Osteocyte (in vitro differentiated cells): ENCODE results near the gene SLC38A1. TPM values are rescaled to one million over a fixed set of nuclear protein-coding genes. Genes with fewer than 3 reads are reported as not detected.
"Not testable (repeated sequence)": the region's sequence is repeated elsewhere in the genome, so short reads cannot be mapped to it uniquely, and the experiment has no call there.

ENCODE experiments used
- DNase-seq: peaks from one replicate; pipeline ENCODE4 v3.0.0; 2021; ENCODE audit warnings: mixed read lengths; ENCODE audit not compliant: unreplicated experiment; ENCODE audit errors: extremely low spot score
- H3K27ac Mint-ChIP-seq: one replicate; pipeline ENCODE4 v1.8.0; 2021; ENCODE audit warnings: mild to moderate bottlenecking, mixed read lengths; ENCODE audit not compliant: unreplicated experiment
- H3K27me3 Mint-ChIP-seq: one replicate; pipeline ENCODE4 v1.8.0; 2021; ENCODE audit warnings: mixed read lengths; ENCODE audit not compliant: unreplicated experiment
- H3K36me3 Mint-ChIP-seq: one replicate; pipeline ENCODE4 v1.8.0; 2021; ENCODE audit warnings: mixed read lengths; ENCODE audit not compliant: unreplicated experiment
- H3K4me1 Mint-ChIP-seq: one replicate; pipeline ENCODE4 v1.8.0; 2021; ENCODE audit warnings: mixed read lengths; ENCODE audit not compliant: unreplicated experiment
- H3K4me3 Mint-ChIP-seq: one replicate; pipeline ENCODE4 v1.8.0; 2021; ENCODE audit warnings: mild to moderate bottlenecking, moderate library complexity, mixed read lengths; ENCODE audit not compliant: unreplicated experiment
- H3K9me3 Mint-ChIP-seq: one replicate; pipeline ENCODE4 v1.8.0; 2021; ENCODE audit warnings: mixed read lengths; ENCODE audit not compliant: unreplicated experiment
- CTCF ChIP-seq: fragments of 200-600 bp; sonication (generic); IDR thresholded peaks from 2 replicates; pipeline ENCODE4 v1.5.0; 2021; ENCODE audit warnings: antibody characterized with exemption, mild to moderate bottlenecking, moderate library complexity
- total RNA-seq: library from RNA; stranded (reverse); gene quantifications from 2 replicates; pipeline ENCODE4 v1.2.1, GENCODE V29; 2021

Gene SLC38A1
- total RNA-seq, 1 donor from 2014 or later = 132 TPM

- no peak overlapping the region for H3K27ac Mint-ChIP-seq
- no peak overlapping the region for H3K4me3 Mint-ChIP-seq
- H3K27me3 Mint-ChIP-seq = no peaks in the 10 kb centered on the region
- no peak for DNase-seq
- peaks cover 82% of the 10 kb centered on the region for H3K36me3 Mint-ChIP-seq
- no peaks in the 10 kb centered on the region for H3K4me1 Mint-ChIP-seq
- no peaks in the 10 kb centered on the region for H3K9me3 Mint-ChIP-seq
- TF ChIP-seq CTCF = no peak
These were observed 68.3 kb downstream of the SLC38A1 start for GRCh38 chr12:46200551-46200950.

GRCh38 chr12:46198913-46199312, 69.9 kb downstream of the SLC38A1 start:
- Mint-ChIP-seq H3K4me1 (no peaks in the 10 kb centered on the region), H3K36me3 (peaks cover 86% of the 10 kb centered on the region), H3K4me3 (no peak overlapping the region), H3K27me3 (no peaks in the 10 kb centered on the region), H3K9me3 (peaks cover 5% of the 10 kb centered on the region), H3K27ac (no peak overlapping the region)
- TF ChIP-seq CTCF = no peak
- DNase-seq = no peak

- H3K4me1 Mint-ChIP-seq = no peaks in the 10 kb centered on the region
- no peak for DNase-seq
- no peaks in the 10 kb centered on the region for H3K27me3 Mint-ChIP-seq
- H3K27ac Mint-ChIP-seq = no peak overlapping the region
- H3K9me3 Mint-ChIP-seq = peaks cover 8% of the 10 kb centered on the region
- H3K36me3 Mint-ChIP-seq = peaks cover 87% of the 10 kb centered on the region
- TF ChIP-seq CTCF = no peak
- no peak overlapping the region for H3K4me3 Mint-ChIP-seq
These were observed 71.0 kb downstream of the SLC38A1 start for GRCh38 chr12:46197883-46198282.

GRCh38 chr12:46190533-46190932, 78.3 kb downstream of the SLC38A1 start:
- DNase-seq, H3K4me1 Mint-ChIP-seq, H3K27me3 Mint-ChIP-seq, H3K27ac Mint-ChIP-seq, H3K4me3 Mint-ChIP-seq: not testable (repeated sequence)
- Mint-ChIP-seq H3K9me3 (peaks cover 18% of the 10 kb centered on the region), H3K36me3 (peaks cover 65% of the 10 kb centered on the region)

GRCh38 chr12:46188170-46188569, 80.7 kb downstream of the SLC38A1 start:
- no peak overlapping the region for H3K27ac Mint-ChIP-seq
- peaks cover 42% of the 10 kb centered on the region for H3K36me3 Mint-ChIP-seq
- no peak for TF ChIP-seq CTCF
- no peak for DNase-seq
- no peaks in the 10 kb centered on the region for H3K27me3 Mint-ChIP-seq
- peaks cover 13% of the 10 kb centered on the region for H3K9me3 Mint-ChIP-seq
- H3K4me3 Mint-ChIP-seq = no peak overlapping the region
- no peaks in the 10 kb centered on the region for H3K4me1 Mint-ChIP-seq

GRCh38 chr12:46187023-46187422, 81.8 kb downstream of the SLC38A1 start:
- H3K4me1 Mint-ChIP-seq = no peaks in the 10 kb centered on the region
- no peak for DNase-seq

More at GRCh38 chr12:46187023-46187422, 81.8 kb downstream of the SLC38A1 start:
- Mint-ChIP-seq H3K4me3 (no peak overlapping the region), H3K9me3 (peaks cover 4% of the 10 kb centered on the region), H3K27me3 (no peaks in the 10 kb centered on the region), H3K36me3 (peaks cover 30% of the 10 kb centered on the region), H3K27ac (no peak overlapping the region)
- TF ChIP-seq CTCF = no peak
